Right atrium auricular region (tissue), 2 donors: ENCODE results near the gene STAT4. TPM values are rescaled to one million over a fixed set of nuclear protein-coding genes. Genes with fewer than 3 reads are reported as not detected.

Experiments
- DNase-seq: peaks from one replicate; pipeline ENCODE4 v3.0.0-alpha.2; 2019; ENCODE audit warnings: low spot score
- H3K27ac ChIP-seq, 2 donors: fragments of 200-600 bp; sonication (generic); 1 replicate in 1 of 2; 2 replicates in 1 of 2; pipeline ENCODE4 v1.5.1; 2016 to 2019
- H3K27me3 ChIP-seq, 2 donors: fragments of 200-600 bp; sonication (generic); one replicate each; pipeline versions ENCODE4 v1.5.1 to v1.6.0; 2017 to 2019
- H3K36me3 ChIP-seq: fragments of 200-600 bp; sonication (generic); one replicate; pipeline ENCODE4 v1.5.1; 2016
- H3K4me1 ChIP-seq, 2 donors: fragments of 200-600 bp; sonication (generic); one replicate each; pipeline versions ENCODE4 v1.5.1 to v1.6.0; 2017 to 2019
- H3K4me3 ChIP-seq, 2 donors: fragments of 200-600 bp; sonication (generic); 1 replicate in 1 of 2; 2 replicates in 1 of 2; pipeline ENCODE4 v1.5.1; 2017 to 2019; ENCODE audit warnings: mild to moderate bottlenecking in 1 of 2, moderate library complexity in 1 of 2
- H3K9me3 ChIP-seq, 2 donors: fragments of 200-600 bp; sonication (generic); one replicate each; pipeline ENCODE4 v1.5.1; 2019
- total RNA-seq, 2 donors: library from RNA; depleted of rRNA; stranded (reverse); fragments of >200 nt; gene quantifications; one replicate each; pipeline ENCODE4 v1.1.0, GENCODE V29; 2016
- TF ChIP-seq, protein P1 (sequence below), 2 donors: fragments of 200-600 bp; sonication (generic); IDR thresholded peaks; one replicate each; pipeline ENCODE4 v1.5.1; 2019; ENCODE audit warnings: antibody characterized with exemption in 2 of 2

The STAT4 gene
- total RNA-seq, 2 donors from 2014 or later, result 15.2 to 27.3 TPM

DNA sequence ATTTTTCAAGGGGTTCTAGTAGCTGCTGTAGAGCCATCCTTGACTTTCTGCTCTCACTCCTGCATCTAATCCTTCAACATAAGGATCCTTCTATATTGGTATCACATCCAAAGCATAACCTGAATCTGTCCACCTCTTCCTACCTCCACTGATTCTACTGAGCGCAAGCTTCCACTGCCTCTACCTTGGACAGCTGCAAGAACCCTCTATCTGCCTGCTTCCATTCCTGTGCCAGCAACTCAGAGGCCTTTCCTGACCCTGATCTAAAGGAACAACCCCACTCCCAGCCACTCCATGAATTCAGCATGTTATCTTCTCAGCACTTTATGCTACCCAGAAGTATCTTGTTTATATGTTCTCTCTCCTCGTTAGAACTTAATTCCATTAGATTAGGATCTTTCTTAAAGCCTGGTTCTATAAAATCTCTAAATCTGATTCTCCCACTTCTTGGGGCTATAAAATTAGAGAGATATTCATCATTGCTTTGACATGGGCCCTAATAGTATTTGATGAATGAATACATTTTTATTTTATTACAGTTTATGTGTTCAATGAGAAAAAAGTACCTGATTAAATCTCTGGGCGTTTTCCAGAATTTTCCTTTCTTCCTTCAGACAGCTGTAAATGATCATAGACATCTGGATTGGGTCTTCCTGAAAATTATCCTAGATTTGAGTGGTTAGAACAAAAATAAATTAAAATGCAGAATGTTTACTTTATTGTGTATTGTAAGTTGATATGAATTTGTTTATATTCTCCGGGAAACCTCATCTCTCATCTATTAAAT is 143.6 kb downstream of the STAT4 start:
- Histone ChIP-seq H3K9me3 (no peaks in the 10 kb centered on the region), H3K36me3 (peaks cover 76% of the 10 kb centered on the region), H3K4me1 (peaks cover 0 to 14% of the 10 kb centered on the region in 2 donors), H3K27me3 (no peaks in the 10 kb centered on the region), H3K4me3 (no peak overlapping the region), H3K27ac (no peak overlapping the region)
- no peak for DNase-seq
- TF ChIP-seq, protein P1, sequence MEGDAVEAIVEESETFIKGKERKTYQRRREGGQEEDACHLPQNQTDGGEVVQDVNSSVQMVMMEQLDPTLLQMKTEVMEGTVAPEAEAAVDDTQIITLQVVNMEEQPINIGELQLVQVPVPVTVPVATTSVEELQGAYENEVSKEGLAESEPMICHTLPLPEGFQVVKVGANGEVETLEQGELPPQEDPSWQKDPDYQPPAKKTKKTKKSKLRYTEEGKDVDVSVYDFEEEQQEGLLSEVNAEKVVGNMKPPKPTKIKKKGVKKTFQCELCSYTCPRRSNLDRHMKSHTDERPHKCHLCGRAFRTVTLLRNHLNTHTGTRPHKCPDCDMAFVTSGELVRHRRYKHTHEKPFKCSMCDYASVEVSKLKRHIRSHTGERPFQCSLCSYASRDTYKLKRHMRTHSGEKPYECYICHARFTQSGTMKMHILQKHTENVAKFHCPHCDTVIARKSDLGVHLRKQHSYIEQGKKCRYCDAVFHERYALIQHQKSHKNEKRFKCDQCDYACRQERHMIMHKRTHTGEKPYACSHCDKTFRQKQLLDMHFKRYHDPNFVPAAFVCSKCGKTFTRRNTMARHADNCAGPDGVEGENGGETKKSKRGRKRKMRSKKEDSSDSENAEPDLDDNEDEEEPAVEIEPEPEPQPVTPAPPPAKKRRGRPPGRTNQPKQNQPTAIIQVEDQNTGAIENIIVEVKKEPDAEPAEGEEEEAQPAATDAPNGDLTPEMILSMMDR (IDR thresholded peaks at IDR 0.05), result no peak

DNA sequence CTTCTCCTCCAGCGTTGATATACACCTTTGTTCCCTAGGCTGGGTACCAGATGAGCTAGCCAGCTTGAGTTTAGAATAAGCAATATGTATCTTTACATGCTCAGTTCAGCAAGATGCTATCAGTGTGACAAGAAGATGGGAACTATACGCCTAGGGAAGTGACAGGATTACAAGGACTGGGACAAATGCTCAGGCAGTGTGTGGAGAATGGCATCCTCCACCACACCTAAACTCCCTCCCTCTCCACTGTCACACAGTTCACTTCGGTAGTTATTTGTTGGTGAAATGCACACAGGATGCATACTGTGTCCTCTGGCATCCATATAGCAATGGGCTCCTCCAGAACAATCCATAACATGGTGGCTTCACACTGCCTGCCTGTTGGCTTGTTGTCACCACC is 144.5 kb downstream of the STAT4 start:
- H3K27me3 ChIP-seq, result no peaks in the 10 kb centered on the region
- DNase-seq, result no peak
- H3K4me3 ChIP-seq, result no peak overlapping the region
- TF ChIP-seq, protein P1 (IDR thresholded peaks at IDR 0.05), result no peak
- peaks cover 0 to 5% of the 10 kb centered on the region in 2 donors for H3K4me1 ChIP-seq
- no peaks in the 10 kb centered on the region for H3K9me3 ChIP-seq
- H3K27ac ChIP-seq, result no peak overlapping the region
- H3K36me3 ChIP-seq, result peaks cover 81% of the 10 kb centered on the region

DNA sequence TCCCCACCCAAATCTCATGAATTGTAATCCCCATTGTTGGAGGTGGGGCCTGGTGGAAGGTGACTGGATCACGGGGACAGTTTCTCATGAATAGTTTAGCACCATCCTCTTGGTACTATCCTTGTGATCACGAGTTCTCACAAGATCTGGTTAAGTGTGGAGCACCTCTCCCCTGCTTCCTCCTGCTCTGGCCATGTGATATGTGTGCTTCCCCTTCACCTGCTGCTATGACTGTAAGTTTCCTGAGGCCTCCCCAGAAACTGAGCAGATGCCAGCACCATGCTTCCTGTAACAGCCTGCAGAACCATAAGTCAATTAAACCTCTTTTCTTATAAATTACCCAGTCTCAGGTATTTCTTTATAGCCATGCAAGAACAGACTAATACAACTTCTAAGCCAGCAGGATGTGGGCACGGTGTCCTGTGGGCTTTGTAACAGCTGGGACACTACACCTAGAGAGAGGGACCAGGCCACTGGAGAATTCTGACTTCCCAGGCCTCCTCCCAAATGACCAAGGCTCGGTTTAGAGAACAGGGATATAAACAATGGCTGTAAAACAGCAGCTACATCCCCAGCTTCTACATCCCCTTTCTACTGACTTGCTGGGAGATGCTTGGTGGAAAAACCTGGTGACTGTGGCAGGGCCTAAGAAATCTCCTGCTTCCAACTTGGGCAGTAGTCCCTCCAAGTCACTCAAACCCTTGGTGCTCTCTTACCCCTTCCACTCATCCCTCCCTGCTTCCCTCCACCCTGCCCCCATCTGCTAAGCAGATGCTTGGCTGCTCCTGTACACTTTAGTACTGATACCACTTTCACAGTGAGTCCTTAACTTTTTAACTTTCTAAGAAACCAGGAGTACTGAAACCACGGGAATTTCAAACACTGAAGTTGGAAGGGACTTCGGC is 147.1 kb downstream of the STAT4 start:
- H3K27me3 ChIP-seq, result no peaks in the 10 kb centered on the region
- DNase-seq, result no peak
- TF ChIP-seq, protein P1 (IDR thresholded peaks at IDR 0.05), result no peak
- H3K27ac ChIP-seq, result no peak overlapping the region
- no peaks in the 10 kb centered on the region for H3K9me3 ChIP-seq
- H3K36me3 ChIP-seq, result peaks cover 89% of the 10 kb centered on the region
- no peak overlapping the region for H3K4me3 ChIP-seq
- H3K4me1 ChIP-seq, result no peaks in the 10 kb centered on the region

DNA sequence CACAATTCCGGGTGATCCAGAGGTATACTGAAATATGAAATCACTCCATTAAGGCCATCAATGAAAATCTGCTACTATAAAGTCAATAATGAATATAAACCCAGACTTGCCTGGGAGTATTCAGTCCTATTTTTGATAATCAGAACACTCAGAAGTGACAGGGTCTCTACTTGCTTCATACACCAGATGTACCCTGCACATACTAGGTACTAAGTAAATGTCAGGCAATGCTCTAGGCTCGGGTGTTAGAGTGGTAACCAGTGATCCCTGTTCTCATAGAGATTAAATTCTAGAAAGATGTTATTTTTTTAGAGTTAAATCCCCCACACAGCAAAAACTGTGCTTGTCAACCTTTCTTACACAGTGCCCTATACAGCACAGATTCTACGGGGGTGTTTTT is 149.2 kb downstream of the STAT4 start:
- Histone ChIP-seq H3K4me1 (no peaks in the 10 kb centered on the region), H3K27me3 (no peaks in the 10 kb centered on the region), H3K9me3 (no peaks in the 10 kb centered on the region), H3K36me3 (peaks cover 90% of the 10 kb centered on the region), H3K27ac (no peak overlapping the region), H3K4me3 (no peak overlapping the region)
- no peak for DNase-seq
- TF ChIP-seq, protein P1 (IDR thresholded peaks at IDR 0.05), result no peak

DNA sequence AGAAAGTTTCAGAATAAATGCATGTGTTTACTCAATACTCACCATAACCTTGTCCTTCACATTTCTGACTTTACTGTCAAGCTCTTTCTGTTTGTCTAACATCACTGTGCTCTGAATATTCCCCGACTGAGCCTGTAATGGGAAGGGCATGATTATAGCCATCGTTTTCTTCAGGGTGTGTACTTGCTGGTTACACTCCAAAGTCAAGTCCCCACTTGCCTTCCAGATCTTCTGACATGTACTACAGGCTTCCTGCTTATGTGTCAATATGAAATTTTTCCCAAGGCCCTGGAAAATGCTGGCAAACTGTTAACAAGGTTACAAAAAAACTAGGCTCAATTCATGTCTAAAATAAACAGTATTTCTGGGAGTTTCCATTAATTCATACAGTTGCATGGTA is 149.8 kb downstream of the STAT4 start:
- no peaks in the 10 kb centered on the region for H3K27me3 ChIP-seq
- peaks cover 90% of the 10 kb centered on the region for H3K36me3 ChIP-seq
- TF ChIP-seq, protein P1 (IDR thresholded peaks at IDR 0.05), result no peak

More for the DNA sequence above, 149.8 kb downstream of the STAT4 start:
- Histone ChIP-seq H3K27ac (peak overlapping the region in 1 of 2 donors; percentile 25), H3K4me1 (no peaks in the 10 kb centered on the region), H3K9me3 (no peaks in the 10 kb centered on the region), H3K4me3 (no peak overlapping the region)
- no peak for DNase-seq
